GM19023 (cell line): Measurements from ENCODE around the gene FAAH.

Experiments used
- ATAC-seq: cut with Tn5 transposase; IDR thresholded peaks from one replicate; pipeline ENCODE4 v1.9.1; 2021; ENCODE audit warnings: mild to moderate bottlenecking, moderate library complexity; ENCODE audit not compliant: unreplicated experiment

FAAH gene

GRCh38 chr1:46448109-46448911, 54.2 kb downstream of the FAAH start:
- no peak for ATAC-seq

GRCh38 chr1:46449223-46450159, 55.4 kb downstream of the FAAH start:
- no peak for ATAC-seq

DNA sequence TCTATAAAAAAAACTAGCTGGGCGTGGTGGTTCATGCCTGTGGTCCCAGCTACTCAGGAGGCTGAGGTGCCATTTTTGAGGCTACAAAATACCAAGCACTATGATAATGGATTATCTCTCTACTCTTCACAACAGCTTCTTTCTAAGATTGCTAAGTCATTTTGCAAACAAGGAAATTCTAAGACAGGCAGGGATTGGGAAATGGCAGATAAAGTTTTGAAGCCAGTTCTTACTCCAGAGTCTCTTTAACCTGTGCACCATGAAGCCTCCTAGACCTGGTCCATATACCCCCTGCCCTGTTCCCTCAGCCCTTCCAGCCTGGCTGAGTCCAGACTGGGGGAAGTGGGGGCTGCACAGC, 56.0 kb downstream of the FAAH start:
- no peak for ATAC-seq

GRCh38 chr1:46451948-46452930, 58.1 kb downstream of the FAAH start:
- no peak for ATAC-seq

DNA sequence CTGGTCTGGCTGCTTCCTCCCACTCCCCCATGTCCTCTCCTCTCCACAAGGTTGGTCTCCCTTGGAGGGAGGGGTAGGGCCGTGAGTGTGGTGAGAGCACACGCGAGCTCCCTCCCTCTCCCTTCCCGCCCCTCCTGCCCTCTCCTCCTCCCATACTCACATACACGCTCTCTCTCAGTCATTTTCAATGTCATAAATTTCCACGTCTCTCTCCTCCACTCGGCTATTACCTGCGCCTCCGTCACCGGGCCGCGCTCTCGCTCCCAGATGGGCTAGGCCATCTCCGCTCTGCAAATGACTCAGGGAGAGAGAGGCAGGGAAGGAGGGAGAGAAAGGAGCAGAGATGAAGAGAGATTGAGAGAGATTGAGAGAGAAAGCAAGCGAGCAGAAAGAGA, 58.8 kb downstream of the FAAH start:
- ATAC-seq, result no peak

- no peak for ATAC-seq
Measured at GRCh38 chr1:46453449-46453848, 59.3 kb downstream of the FAAH start.

GRCh38 chr1:46455951-46456350, 61.8 kb downstream of the FAAH start:
- ATAC-seq, result no peak

- ATAC-seq, result no peak
Measured at GRCh38 chr1:46456411-46456963, 62.4 kb downstream of the FAAH start.

DNA sequence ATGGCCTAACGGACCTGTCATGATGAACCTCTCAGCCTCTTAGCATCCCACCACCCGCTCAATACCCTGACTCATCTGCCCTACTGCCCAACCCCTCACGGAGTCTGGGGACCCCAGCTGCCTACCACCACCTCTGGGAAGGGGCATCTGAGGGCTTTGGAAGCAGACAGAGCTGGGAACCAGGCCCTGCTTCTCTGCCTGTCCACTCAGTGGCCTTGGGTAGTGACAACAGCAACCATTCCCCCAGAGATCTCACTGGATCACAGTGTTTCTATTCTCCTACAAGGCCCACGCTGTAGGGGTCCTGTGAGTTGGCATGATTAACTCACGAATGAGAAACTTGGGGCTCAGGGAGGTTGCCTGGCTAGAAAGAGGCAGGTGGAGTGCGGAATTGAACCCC, 63.1 kb downstream of the FAAH start:
- no peak for ATAC-seq

DNA sequence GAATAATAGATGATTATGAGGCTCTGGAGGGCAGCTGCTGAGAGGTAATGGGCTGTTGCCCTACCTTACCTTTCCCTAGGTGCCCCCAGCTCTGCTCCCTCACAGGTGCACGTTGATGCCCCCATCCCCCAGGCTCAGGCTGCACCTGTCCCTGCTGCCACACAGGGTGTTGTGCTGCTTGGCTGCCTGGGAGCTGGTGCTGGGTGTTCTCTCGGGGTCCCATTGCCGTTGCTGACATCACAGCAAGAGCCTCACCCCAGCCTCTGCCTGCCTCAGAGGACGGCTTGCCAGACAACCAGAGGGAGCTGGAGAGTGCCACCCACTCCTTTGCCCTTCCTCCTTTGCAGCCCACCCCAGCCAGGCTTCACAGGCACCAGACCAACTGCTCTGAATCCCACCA, 64.1 kb downstream of the FAAH start:
- ATAC-seq, result no peak

DNA sequence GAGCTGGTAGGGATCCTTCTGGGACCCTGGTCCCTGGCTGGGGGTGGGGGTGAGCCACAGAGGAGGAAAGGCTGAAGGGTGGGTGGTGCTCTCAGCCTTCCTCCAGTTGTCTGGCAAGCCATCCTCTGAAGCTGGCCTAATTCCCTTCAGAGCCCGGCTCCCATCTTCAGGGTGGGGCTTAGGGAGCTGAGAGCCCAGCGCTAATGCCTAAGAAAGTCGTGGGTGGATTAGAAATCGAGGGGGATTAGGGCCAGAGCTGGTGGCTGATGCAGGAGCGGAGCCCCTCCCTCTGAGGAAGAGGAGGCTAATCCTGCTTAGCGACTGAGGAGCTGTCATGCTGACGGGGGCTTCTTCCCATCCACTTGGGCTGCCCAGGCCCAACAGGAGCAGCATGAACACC, 64.7 kb downstream of the FAAH start:
- no peak for ATAC-seq

GRCh38 chr1:46459315-46459714, 65.2 kb downstream of the FAAH start:
- no peak for ATAC-seq

GRCh38 chr1:46461017-46461808, 67.1 kb downstream of the FAAH start:
- no peak for ATAC-seq

- ATAC-seq, result no peak
Measured at GRCh38 chr1:46461809-46462448, 67.8 kb downstream of the FAAH start.
